Measurements from ENCODE around the gene GP1BA.

DNA sequence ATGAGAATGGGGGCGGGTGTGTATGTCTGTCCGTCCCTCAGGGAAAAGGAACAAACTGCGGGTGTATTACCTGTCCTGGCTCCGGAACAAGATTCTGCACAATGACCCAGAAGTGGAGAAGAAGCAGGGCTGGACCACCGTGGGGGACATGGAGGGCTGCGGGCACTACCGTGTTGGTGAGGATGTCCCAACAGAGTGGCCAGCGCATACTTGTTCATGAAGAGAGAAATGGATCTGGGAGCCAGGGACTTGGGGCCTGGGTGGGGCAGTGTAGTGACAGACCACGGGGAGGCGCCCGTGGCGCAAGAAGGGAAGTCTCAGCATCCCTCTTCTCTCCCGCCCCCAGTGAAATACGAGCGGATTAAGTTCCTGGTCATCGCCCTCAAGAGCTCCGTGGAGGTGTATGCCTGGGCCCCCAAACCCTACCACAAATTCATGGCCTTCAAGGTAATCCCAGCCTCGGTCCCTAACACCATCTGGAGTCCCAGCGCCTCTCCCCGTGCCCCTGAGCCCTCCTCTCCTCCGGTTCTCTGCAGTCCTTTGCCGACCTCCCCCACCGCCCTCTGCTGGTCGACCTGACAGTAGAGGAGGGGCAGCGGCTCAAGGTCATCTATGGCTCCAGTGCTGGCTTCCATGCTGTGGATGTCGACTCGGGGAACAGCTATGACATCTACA lies 36.3 kb upstream of the GP1BA start:
- TF ChIP-seq EZH2 (IDR thresholded peaks at IDR 0.05; ENCODE audit: low read depth, unreplicated experiment) (no peak), CREB1 (CRISPR knock-in tag; IDR thresholded peaks at IDR 0.05; ENCODE audit: low read depth) (no peak), EZH2phosphoT487 (IDR thresholded peaks at IDR 0.05; ENCODE audit: unreplicated experiment) (no peak)
- TF ChIP-seq, protein P1, sequence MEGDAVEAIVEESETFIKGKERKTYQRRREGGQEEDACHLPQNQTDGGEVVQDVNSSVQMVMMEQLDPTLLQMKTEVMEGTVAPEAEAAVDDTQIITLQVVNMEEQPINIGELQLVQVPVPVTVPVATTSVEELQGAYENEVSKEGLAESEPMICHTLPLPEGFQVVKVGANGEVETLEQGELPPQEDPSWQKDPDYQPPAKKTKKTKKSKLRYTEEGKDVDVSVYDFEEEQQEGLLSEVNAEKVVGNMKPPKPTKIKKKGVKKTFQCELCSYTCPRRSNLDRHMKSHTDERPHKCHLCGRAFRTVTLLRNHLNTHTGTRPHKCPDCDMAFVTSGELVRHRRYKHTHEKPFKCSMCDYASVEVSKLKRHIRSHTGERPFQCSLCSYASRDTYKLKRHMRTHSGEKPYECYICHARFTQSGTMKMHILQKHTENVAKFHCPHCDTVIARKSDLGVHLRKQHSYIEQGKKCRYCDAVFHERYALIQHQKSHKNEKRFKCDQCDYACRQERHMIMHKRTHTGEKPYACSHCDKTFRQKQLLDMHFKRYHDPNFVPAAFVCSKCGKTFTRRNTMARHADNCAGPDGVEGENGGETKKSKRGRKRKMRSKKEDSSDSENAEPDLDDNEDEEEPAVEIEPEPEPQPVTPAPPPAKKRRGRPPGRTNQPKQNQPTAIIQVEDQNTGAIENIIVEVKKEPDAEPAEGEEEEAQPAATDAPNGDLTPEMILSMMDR (conservative IDR thresholded peaks at IDR 0.05; ENCODE audit: low read depth in 2 of 2) = peak; percentile 56 to 73
